AML-193 (cell line): ENCODE measurements around the gene SLC15A1.
"Not testable (repeated sequence)": the region's sequence is repeated elsewhere in the genome, so short reads cannot be mapped to it uniquely, and the experiment has no call there.

Source experiments
- DNase-seq, 2 experiments: peaks; one replicate each; lab custom pipeline; 2025; lab: John Stamatoyannopoulos, UW

Gene SLC15A1

GRCh38 chr13:98781045-98781444, 28.6 kb upstream of the SLC15A1 start:
- no peak for DNase-seq

- DNase-seq: no peak
Observed at GRCh38 chr13:98780451-98780850, 28.0 kb upstream of the SLC15A1 start.

DNA sequence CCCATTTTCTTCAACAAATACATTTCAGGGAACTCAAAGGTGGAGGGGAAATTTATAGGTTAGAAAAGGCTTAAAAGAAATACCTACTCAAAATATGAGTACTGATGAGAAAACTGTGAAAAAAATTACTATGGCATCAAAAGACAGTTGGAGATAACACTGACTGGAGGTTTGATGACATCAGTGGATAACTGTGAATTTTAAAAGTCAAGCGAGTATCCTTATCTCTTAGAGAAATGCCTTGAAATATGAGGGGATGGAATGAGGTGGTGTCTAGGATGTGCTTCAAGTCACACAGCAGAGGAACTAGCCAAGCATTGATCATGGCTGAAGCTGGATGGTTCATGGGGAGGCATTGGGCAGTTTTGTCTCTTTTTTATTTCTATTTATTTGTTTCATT, 27.2 kb upstream of the SLC15A1 start:
- no peak for DNase-seq

GRCh38 chr13:98778749-98779148, 26.3 kb upstream of the SLC15A1 start:
- DNase-seq: no peak

- no peak for DNase-seq
Observed at GRCh38 chr13:98776644-98777043, 24.2 kb upstream of the SLC15A1 start.

DNA sequence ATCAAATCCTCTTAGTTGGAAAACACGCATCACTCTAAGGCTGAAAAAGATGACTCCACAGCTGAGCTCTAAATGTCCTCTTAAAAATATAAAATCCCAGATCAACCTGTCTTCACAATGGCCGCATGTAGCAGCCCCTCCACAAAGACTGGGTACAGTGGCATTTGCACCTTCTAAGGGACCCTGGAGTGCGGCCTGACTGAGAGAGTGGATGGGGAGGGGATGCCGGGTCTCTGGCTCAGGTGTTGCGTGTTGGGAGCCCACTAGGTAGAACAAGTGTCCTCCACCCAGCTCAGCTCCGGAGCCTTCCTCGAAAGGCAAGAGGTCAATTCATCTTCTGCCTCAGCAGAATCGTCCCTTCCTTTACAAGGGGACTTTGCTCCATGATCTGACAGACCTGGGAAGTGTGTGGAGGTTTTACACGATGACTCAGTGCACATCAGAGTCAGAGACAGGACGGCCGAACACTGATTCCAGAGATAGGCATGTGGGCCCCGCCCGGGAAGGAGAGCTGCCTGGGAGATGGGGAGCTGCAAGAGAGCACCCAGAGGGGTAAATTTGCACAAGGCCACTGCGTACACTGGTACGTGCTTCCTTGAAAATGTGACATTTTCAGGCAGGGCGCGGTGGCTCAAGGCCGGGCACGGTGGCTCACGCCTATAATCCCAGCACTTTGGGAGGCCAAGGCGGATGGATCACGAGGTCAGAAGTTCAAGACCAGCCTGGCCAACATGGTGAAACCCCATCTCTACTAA, 23.5 kb upstream of the SLC15A1 start:
- no peak for DNase-seq

GRCh38 chr13:98775386-98775785, 22.9 kb upstream of the SLC15A1 start:
- DNase-seq: no peak

DNA sequence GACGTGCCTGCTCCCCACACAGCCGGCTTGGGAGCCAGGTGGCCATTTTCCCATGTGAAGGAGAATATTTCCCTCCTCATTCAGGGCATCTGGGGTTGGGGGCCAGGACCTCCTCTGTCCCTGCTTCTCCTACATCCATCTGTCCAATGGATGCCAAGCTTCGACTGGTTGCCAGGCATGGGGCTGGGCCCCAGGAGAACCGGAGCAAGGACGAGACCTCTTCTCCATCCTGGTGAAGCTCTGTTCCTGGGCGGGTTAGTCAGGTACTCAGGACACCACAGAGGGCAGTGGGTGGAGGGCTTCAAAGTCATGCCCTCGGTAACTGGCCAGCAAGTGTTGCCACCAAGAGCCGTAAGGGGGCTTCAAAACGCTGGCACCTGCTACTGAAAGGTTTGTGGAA, 22.3 kb upstream of the SLC15A1 start:
- no peak for DNase-seq

- no peak for DNase-seq
Observed at GRCh38 chr13:98773921-98774320, 21.4 kb upstream of the SLC15A1 start.

- no peak for DNase-seq
Observed at GRCh38 chr13:98772794-98773452, 20.5 kb upstream of the SLC15A1 start.

DNA sequence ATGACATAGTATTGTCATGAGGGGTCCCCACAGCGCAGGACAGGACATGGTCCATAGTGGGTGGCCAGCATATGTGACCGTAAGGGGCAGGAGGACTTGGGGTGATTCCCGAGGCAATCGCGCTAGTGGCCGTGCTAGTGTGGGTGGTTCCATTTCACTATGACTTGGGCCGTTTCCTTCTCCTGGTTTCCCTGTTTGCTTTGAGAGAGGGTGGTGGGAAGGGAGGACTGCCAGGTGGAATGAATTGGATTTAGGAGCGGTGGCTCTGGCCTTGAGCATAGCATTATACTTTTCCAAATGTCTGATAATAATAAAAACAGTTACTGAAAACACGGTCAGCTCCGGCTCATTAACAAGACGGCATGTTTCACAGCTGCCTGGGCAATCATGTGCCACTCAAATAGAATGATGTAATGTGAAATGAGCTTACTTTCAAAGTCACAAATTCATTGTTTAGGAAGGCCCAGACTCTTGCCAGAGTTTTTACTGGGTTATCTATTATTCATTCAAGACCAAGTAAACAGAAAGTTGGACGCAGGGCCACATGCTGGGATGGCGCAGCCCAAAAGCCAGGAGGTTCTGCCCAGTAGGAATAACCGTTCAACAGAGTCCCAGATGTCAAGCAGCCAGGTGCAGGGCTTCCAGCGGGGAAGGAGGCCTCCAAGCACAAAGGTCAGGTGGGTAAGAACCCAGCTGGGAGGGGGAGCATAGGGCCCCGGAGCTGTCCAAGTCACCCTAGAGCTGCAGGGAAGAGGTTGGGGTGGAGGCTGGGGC, 19.6 kb upstream of the SLC15A1 start:
- no peak for DNase-seq

DNA sequence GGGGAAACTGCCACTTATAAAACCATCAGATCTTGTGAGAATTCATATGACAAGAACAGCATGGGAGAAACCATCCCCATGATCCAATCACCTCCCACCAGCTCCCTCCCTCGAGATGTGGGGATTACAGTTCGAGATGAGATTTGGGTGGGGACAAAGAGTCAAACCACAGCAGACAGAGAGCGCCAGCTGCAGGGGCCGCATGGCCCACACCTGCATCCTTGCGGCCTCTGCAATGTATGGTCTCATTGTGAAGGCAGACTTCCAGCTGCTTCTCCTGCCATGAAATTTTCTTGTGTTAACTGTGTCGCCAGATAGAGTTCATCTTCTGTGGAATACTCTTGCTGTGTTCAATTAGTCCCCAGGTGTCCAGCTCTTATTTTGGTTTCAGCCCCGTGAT, 17.3 kb upstream of the SLC15A1 start:
- DNase-seq: no peak

DNA sequence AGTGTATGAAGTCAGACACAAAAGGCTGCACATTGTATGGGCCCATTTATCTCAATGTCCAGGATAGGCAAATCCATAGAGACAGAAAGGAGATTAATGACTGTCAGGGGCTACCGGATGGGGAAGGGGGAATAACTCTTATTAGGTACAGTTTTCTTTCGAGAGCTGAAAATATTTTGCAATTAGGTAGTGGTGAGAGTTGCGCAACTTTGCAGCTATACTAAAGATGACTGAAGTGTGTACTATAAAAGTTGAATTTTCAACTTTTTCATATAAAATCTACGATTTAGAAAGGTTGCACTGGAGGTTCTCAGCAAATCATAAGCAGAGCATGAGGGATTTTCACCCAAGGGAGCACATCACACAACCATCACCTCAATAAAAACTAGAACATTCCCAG, 16.1 kb upstream of the SLC15A1 start:
- DNase-seq: peak; percentile 20 to 38

- DNase-seq: no peak
Observed at GRCh38 chr13:98766697-98767096, 14.2 kb upstream of the SLC15A1 start.

DNA sequence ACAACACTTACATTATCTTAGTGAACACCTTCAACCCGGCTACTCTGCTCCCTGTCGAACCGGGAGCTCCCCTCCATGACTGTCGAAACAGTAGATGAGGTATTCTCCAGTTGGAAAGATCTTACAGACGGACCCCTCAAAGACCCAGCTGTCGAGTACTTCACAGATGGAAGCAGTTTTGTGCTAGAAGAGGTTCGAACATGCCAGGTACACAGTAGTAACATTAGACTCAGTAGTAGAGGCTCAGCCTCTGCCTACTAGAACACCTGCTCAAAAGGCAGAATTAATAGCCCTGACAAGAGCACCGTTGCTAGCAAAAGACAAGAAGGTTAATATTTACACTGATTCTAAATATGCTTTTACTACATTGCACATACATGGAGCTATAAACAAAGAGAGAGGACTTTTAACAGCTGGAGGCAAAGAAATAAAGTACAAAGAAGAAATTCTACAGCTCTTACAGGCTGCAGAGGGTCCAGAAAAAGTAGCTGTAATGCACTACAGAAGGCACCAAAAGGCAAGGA, 13.6 kb upstream of the SLC15A1 start:
- DNase-seq: no peak

DNA sequence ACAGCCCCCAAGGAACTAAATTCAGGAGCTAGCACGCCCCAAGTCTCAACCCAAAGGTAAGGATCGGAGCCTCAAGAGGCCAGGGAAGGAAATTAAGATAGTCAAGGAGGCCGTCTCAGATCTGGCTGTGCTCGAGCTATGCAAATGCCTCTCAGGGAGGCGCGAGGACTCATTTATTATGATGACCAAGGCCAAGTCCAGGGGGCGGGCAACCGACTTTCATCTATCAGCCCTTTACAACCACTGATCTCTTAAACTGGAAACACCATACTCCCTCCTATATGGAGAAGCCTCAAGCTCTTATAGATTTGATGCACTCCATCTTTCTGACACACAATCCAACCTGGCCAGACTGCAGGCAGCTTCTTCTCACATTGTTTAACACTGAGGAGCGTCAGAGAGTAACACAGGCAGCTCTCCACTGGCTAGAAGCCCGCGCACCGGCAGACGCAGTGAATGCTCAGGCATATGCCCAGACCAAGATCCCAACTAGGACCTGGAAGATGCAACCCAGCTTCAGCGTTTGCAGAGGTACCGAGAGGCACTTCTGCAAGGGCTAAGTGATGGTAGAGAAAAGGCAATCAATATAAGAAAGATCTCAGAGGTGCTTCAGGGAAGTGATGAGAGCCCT, 9.6 kb upstream of the SLC15A1 start:
- DNase-seq: no peak

DNA sequence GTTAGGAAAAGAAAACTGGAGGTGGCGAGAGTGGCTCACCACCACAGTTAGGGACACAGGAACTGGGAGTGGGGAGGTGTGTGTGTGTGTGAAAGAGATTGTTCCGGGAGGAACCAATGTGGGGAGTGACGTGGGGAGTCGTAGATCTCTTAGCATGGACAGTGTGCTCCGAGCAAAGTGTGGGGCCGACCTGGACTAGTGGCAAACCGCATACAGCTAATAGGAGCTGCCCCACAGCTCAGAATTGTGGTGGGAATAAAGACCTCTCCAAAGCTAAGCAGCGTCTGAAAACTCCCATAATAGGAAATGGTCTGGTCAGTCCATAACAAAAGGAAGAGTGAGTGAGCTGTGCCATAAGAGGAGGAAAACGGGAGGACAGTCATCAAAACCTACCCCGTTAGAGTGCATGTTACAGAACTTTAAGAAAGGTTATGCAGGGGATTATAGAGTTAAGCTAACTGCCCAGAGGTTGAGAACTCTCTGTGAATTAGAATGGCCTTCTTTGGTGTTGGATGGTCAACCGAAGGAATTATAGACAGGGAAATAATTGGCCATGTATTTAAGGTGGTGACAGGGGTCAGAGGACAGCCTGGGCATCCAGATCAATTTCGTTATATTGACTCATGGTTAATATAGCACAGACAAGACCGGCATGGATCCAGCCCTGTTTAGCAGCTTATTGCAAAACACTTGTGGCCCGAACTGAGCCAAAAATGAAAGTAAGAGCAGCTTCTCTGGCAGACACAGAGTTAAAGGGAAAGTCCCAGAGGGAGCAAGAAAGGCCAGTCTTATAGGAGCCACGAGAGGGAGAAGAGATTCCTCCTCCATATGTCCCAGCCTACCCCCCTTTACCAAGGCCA, 8.9 kb upstream of the SLC15A1 start:
- DNase-seq: no peak

DNA sequence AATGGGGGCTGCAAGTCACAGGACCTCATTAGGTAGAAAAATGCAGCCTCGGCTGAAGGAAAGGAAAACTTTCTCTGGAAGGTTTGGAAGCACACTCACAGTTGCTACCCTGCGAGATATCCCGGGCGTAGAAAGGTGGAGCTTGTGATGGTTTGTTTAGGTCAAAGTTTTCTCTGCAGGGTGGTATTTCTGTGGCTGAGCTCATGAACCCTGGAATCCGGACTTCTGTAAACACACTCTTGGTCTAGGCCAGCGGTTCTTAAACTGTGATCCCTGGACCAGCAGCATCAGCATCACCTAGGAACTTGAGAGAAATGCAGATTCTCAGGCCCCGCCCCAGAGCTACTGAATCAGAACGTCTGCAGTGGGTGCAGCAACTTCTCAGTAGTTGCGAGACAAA, 3.3 kb upstream of the SLC15A1 start:
- no peak for DNase-seq

- no peak for DNase-seq
Observed at GRCh38 chr13:98755116-98755515, 2.6 kb upstream of the SLC15A1 start.

- DNase-seq: not testable (repeated sequence)
Observed at GRCh38 chr13:98754468-98754867, 2.0 kb upstream of the SLC15A1 start.

DNA sequence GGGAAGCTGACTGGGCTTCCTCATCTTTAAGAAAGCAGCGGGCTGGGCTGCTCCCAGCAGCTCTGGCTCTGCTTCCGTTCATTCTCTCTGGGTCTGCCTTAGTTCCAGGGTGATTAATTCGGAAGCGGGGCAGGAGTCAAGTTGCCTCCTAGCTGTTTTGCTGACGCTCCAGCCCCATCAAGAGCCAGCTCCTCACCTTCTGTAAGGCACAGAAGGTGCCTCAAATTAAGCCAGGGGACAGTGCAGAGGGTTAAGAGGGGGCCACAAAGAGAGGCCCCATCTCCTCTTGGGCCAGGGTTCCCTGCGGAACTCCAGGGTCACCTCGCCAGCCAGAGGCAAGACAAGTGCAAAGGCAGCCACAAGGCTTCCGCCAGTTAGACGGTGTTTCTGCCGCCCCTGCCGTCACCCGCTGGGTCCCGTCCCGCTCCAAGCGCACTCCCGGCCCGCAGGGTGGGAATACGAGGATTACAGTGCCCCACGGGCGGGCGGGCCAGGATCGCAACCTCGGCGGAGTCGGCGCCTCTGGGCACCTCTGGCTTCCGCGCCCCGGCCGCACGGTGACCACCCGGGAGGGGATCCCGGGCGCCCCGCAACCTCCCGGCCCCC, 508 bp downstream of the SLC15A1 start:
- DNase-seq: no peak
